A549 (cell line): ENCODE measurements around the gene CDYL2. TPM values are rescaled to one million over a fixed set of nuclear protein-coding genes. Genes with fewer than 3 reads are reported as not detected.

ENCODE experiments used
- ATAC-seq, 2 experiments: fragments of 200-7000 bp in 1 of 2; fragments of >200 bp in 1 of 2; cut with Nextera tagmentation in 1 of 2; cut with Tn5 transposase in 1 of 2; 3 replicates each; pipeline versions ENCODE4 v1.8.0 to v1.9.1; 2018 to 2020; ENCODE audit warnings: mild to moderate bottlenecking in 1 of 2, moderate library complexity in 1 of 2
- CTCF ChIA-PET: fragments of 300-600 bp; sonication (Branson Sonifier 250); formaldehyde crosslinking; extraction: SDS; loops from one replicate; lab custom pipeline; 2021; ENCODE audit warnings: antibody characterized with exemption, inconsistent platforms; lab: Yijun Ruan, JAX
- POLR2A ChIA-PET: fragments of 350-600 bp; formaldehyde crosslinking; extraction: SDS; loops from one replicate; lab custom pipeline; 2021; ENCODE audit warnings: antibody characterized with exemption, inconsistent platforms; lab: Yijun Ruan, JAX
- DNase-seq, 2 experiments: peaks; one replicate each; pipeline versions ENCODE4 v3.0.0 to v3.0.0-alpha.2; 2011 to 2016; ENCODE audit warnings: low read depth in 1 of 2, low spot score in 1 of 2
- FAIRE-seq: peaks from 2 replicates; lab custom pipeline; 2011; peaks lifted over from hg19 to GRCh38; lab: Jason Lieb, UNC
- H3K27ac ChIP-seq, 2 experiments: fragments of >200 bp; sonication (Bioruptor Twin); formaldehyde crosslinking; 3 replicates each; pipeline ENCODE4 v1.5.1; 2016 to 2017
- H3K4me1 ChIP-seq: fragments of >200 bp; sonication (Bioruptor Twin); formaldehyde crosslinking; 3 replicates; pipeline ENCODE4 v1.6.1; 2016
- H3K4me2 ChIP-seq: fragments of >200 bp; sonication (Bioruptor Twin); formaldehyde crosslinking; 3 replicates; pipeline ENCODE4 v1.6.1; 2016
- H3K4me3 ChIP-seq: fragments of >200 bp; sonication (Bioruptor Twin); formaldehyde crosslinking; 3 replicates; pipeline ENCODE4 v1.5.1; 2016
- H3K9me3 ChIP-seq: fragments of >200 bp; sonication (Bioruptor Twin); formaldehyde crosslinking; 3 replicates; pipeline ENCODE4 v1.6.1; 2016
- CBX2 ChIP-seq: fragments of 200-600 bp; sonication (generic); IDR thresholded peaks from 2 replicates; pipeline ENCODE4 v1.6.1; 2016; ENCODE audit warnings: low read depth, mild to moderate bottlenecking, borderline replicate concordance
- CEBPB ChIP-seq, 2 experiments: fragments of >200 bp in 1 of 2; sonication (Bioruptor Twin) in 1 of 2; formaldehyde crosslinking in 1 of 2; IDR thresholded peaks; 2 replicates each; pipeline ENCODE4 v1.6.1; 2012 to 2016
- CHD2 ChIP-seq: fragments of 150-350 bp; IDR thresholded peaks from 2 replicates; pipeline ENCODE4 v1.6.1; 2014; ENCODE audit warnings: low read length; ENCODE audit not compliant: partially characterized antibody
- E2F6 ChIP-seq: IDR thresholded peaks from 2 replicates; pipeline ENCODE4 v1.6.1; 2012; ENCODE audit warnings: low read depth, borderline replicate concordance
- EHMT2 ChIP-seq: fragments of 200-600 bp; sonication (generic); IDR thresholded peaks from 2 replicates; pipeline ENCODE4 v1.6.1; 2016; ENCODE audit warnings: antibody characterized with exemption, low read depth, mild to moderate bottlenecking, moderate library complexity
- FOSB ChIP-seq: fragments of 250-450 bp; sonication (Bioruptor Pico); IDR thresholded peaks from 2 replicates; pipeline ENCODE4 v1.5.0; 2020; ENCODE audit warnings: mild to moderate bottlenecking, moderate library complexity
- FOSL2 ChIP-seq, 2 experiments: fragments of 450-650 bp in 1 of 2; fragments of >200 bp in 1 of 2; sonication (Bioruptor Twin) in 1 of 2; formaldehyde crosslinking; IDR thresholded peaks; 2 replicates each; pipeline versions ENCODE4 v1.5.0 to v1.6.1; 2016 to 2020; ENCODE audit warnings: mild to moderate bottlenecking in 1 of 2, moderate library complexity in 1 of 2
- HDAC2 ChIP-seq: fragments of 200-600 bp; sonication (generic); IDR thresholded peaks from 2 replicates; pipeline ENCODE4 v1.6.1; 2016
- HES2 ChIP-seq: fragments of >200 bp; sonication (Bioruptor Twin); formaldehyde crosslinking; IDR thresholded peaks from 2 replicates; pipeline ENCODE4 v1.6.1; 2016
- HOXA7 ChIP-seq: fragments of 250-450 bp; sonication (Bioruptor Pico); IDR thresholded peaks from 2 replicates; pipeline ENCODE4 v1.5.0; 2020; ENCODE audit warnings: mild to moderate bottlenecking, moderate library complexity
- JUN ChIP-seq, 2 experiments: fragments of >200 bp; sonication (Bioruptor Twin); formaldehyde crosslinking; IDR thresholded peaks; 2 replicates in 1 of 2; 3 replicates in 1 of 2; pipeline ENCODE4 v1.6.1; 2016 to 2017
- KDM1A ChIP-seq: fragments of 200-600 bp; sonication (generic); IDR thresholded peaks from 2 replicates; pipeline ENCODE4 v1.6.1; 2016; ENCODE audit warnings: low read depth, mild to moderate bottlenecking
- KDM5A ChIP-seq: fragments of 200-600 bp; sonication (generic); IDR thresholded peaks from 2 replicates; pipeline ENCODE4 v1.6.1; 2016; ENCODE audit warnings: antibody characterized with exemption, mild to moderate bottlenecking
- MAFK ChIP-seq: fragments of 450-650 bp; IDR thresholded peaks from 2 replicates; pipeline ENCODE4 v1.6.1; 2014; ENCODE audit not compliant: partially characterized antibody
- MAX ChIP-seq: IDR thresholded peaks from 2 replicates; pipeline ENCODE4 v1.6.1; 2012
- MAZ ChIP-seq: fragments of 150-350 bp; IDR thresholded peaks from 2 replicates; pipeline ENCODE4 v1.6.1; 2014; ENCODE audit warnings: antibody characterized with exemption, low read depth, low read length, borderline replicate concordance
- MYC ChIP-seq: IDR thresholded peaks from 2 replicates; pipeline ENCODE4 v1.6.1; 2012; ENCODE audit warnings: mild to moderate bottlenecking, inconsistent platforms, low read length, improper control_type of control experiment, borderline replicate concordance
- PBX3 ChIP-seq: IDR thresholded peaks from 2 replicates; pipeline ENCODE4 v1.6.1; 2012
- RFX5 ChIP-seq: fragments of 450-650 bp; IDR thresholded peaks from 2 replicates; pipeline ENCODE4 v1.7.1; 2014; ENCODE audit warnings: antibody characterized with exemption, mild to moderate bottlenecking, moderate library complexity
- RNF2 ChIP-seq: fragments of 200-600 bp; sonication (generic); IDR thresholded peaks from 2 replicates; pipeline ENCODE4 v1.6.1; 2016; ENCODE audit warnings: low read depth, mild to moderate bottlenecking, antibody characterized with exemption, moderate library complexity, borderline replicate concordance
- SMC3 ChIP-seq: fragments of >200 bp; sonication (Bioruptor Twin); formaldehyde crosslinking; IDR thresholded peaks from 3 replicates; pipeline ENCODE4 v1.6.1; 2018; ENCODE audit warnings: inconsistent platforms
- TFCP2L1 ChIP-seq: fragments of 250-450 bp; sonication (Bioruptor Pico); IDR thresholded peaks from 2 replicates; pipeline ENCODE4 v1.5.0; 2021; ENCODE audit warnings: mild to moderate bottlenecking
- USF2 ChIP-seq: fragments of 450-650 bp; IDR thresholded peaks from 2 replicates; pipeline ENCODE4 v1.6.1; 2014; ENCODE audit warnings: antibody characterized with exemption
- ZC3H11A ChIP-seq: fragments of 450-650 bp; IDR thresholded peaks from 2 replicates; pipeline ENCODE4 v1.6.1; 2014; ENCODE audit warnings: antibody characterized with exemption, mild to moderate bottlenecking
- ZFP36 ChIP-seq: fragments of 450-650 bp; IDR thresholded peaks from 2 replicates; pipeline ENCODE4 v1.6.1; 2014; ENCODE audit warnings: borderline replicate concordance; ENCODE audit not compliant: partially characterized antibody
- ZSCAN20 ChIP-seq: fragments of 250-450 bp; sonication (Bioruptor Pico); IDR thresholded peaks from 2 replicates; pipeline ENCODE4 v1.8.0; 2022; ENCODE audit warnings: mild to moderate bottlenecking, moderate library complexity
- WGBS: methylation state at CpG from one replicate; pipeline ENCODE4 v1.1.6; 2017; ENCODE audit errors: missing lambda C conversion rate; 5-methylcytosine and 5-hydroxymethylcytosine counted together
- polyA plus RNA-seq, 4 experiments: library from polyadenylated mRNA; depleted of rRNA in 3 of 4; stranded (reverse); fragments of >200 nt; fragmentation: RNase III in 1 of 4; extraction: RNeasy Plus Mini Kit Qiagen cat#74134 plus additional on column Dnase treatment in 1 of 4; gene quantifications; 2 replicates in 3 of 4; 3 replicates in 1 of 4; pipeline ENCODE4 v1.2.3, GENCODE V29; 2011 to 2017

Gene CDYL2
- polyA plus RNA-seq, 2 of the 4 experiments (the other 2 are of a cell fraction): 0.05 to 0.10 TPM

- FAIRE-seq (no peak), DNase-seq (no peak), ATAC-seq (no peak)
- TF ChIP-seq FOSB: no peak
- TF ChIP-seq HDAC2: no peak
- TF ChIP-seq FOSL2 (IDR thresholded peaks at IDR 0.05): no peak
- no peak for TF ChIP-seq FOSL2 (CRISPR knock-in tag; IDR thresholded peaks at IDR 0.05)
- no peak for TF ChIP-seq MAZ
- TF ChIP-seq RFX5: no peak
- TF ChIP-seq MAX: no peak
- Histone ChIP-seq H3K27ac (no peak overlapping the region), H3K4me1 (no peaks in the 10 kb centered on the region), H3K4me2 (no peak overlapping the region), H3K9me3 (no peaks in the 10 kb centered on the region), H3K4me3 (no peak overlapping the region)
- ChIA-PET CTCF (interaction anchor here (1.0 to 1.4 kb wide), 3 partner anchors 9 to 135 kb away, joined by 3 read pairs; no protein-coding TSS in a partner anchor), POLR2A (no interaction called here)
- 47% methylated on average over 6 of the region's 6 CpGs for WGBS
Observed at GRCh38 chr16:80851831-80852230, 47.4 kb upstream of the CDYL2 start.

- POLR2A ChIA-PET: no interaction called here
- CTCF ChIA-PET: no interaction called here
- no peak for FAIRE-seq
Observed at GRCh38 chr16:80850757-80851156, 46.4 kb upstream of the CDYL2 start.

GRCh38 chr16:80848862-80849261 is 44.5 kb upstream of the CDYL2 start:
- Histone ChIP-seq H3K27ac (no peak overlapping the region), H3K4me3 (no peak overlapping the region), H3K4me1 (no peaks in the 10 kb centered on the region), H3K4me2 (no peak overlapping the region), H3K9me3 (no peaks in the 10 kb centered on the region; the same call in 2 of the 3 replicates)
- DNase-seq (no peak), ATAC-seq (no peak), FAIRE-seq (no peak)
- 0% methylated on average over 1 of the region's 1 CpG for WGBS
- TF ChIP-seq MYC (no peak), ZC3H11A (no peak)
- POLR2A ChIA-PET: no interaction called here
- CTCF ChIA-PET: no interaction called here

More at GRCh38 chr16:80850757-80851156, 46.4 kb upstream of the CDYL2 start:
- DNase-seq (no peak), ATAC-seq (no peak)
- no peak for TF ChIP-seq EHMT2
- TF ChIP-seq HES2: no peak
- TF ChIP-seq PBX3: no peak
- no peak for TF ChIP-seq HDAC2
- TF ChIP-seq E2F6: no peak
- TF ChIP-seq KDM5A: no peak
- TF ChIP-seq RNF2: no peak
- TF ChIP-seq JUN (IDR thresholded peaks at IDR 0.05): no peak
- TF ChIP-seq ZSCAN20 (CRISPR knock-in tag): no peak
- no peak for TF ChIP-seq SMC3
- TF ChIP-seq CBX2: no peak
- TF ChIP-seq CHD2: no peak
- TF ChIP-seq USF2: no peak
- no peak for TF ChIP-seq CEBPB (IDR thresholded peaks at IDR 0.05)
- no peak for TF ChIP-seq HOXA7 (CRISPR knock-in tag)
- no peak for TF ChIP-seq ZFP36
- no peak for TF ChIP-seq MAFK
- TF ChIP-seq TFCP2L1: no peak
- TF ChIP-seq RFX5: no peak
- no peak for TF ChIP-seq KDM1A
- Histone ChIP-seq H3K4me3 (no peak overlapping the region), H3K4me1 (no peaks in the 10 kb centered on the region), H3K27ac (no peak overlapping the region), H3K9me3 (no peaks in the 10 kb centered on the region), H3K4me2 (no peak overlapping the region)
